AG09309 (cell line): ENCODE results near the gene CER1.

Experiments
- DNase-seq: peaks from one replicate; pipeline ENCODE4 v3.0.0-alpha.2; 2010; ENCODE audit warnings: low read depth
- H3K4me3 ChIP-seq: 2 replicates; pipeline ENCODE4 v1.5.1; 2011; ENCODE audit warnings: mild to moderate bottlenecking, low read depth, low read length, moderate library complexity; ENCODE audit not compliant: control insufficient read depth
- TF ChIP-seq, protein P1 (sequence below): IDR thresholded peaks from 2 replicates; pipeline ENCODE4 v1.5.1; 2011; ENCODE audit warnings: mild to moderate bottlenecking, low read depth, low read length, inconsistent platforms; ENCODE audit not compliant: insufficient read depth, control insufficient read depth; ENCODE audit errors: missing control alignments

The CER1 gene

DNA sequence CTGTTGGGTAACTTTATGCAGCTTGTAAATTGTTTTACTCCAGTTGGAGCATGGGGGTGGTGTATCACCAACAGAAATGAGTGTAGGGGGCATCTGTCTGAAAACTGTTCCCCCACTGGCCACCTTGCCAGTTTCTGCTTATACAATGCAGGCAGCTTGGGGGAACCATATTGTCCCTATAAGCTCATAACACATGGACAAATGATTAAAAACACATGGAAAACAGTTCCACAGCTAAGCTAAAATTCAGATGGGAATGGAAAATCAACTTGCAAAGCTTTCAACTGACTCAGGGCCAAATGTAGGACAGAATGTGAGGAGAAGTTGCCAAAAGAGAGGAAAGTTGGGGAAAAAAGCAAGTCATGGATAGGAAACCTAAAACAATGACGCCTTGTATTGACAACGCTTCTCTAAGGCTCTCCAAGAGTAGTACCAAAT lies 7.9 kb upstream of the CER1 start:
- TF ChIP-seq, protein P1, sequence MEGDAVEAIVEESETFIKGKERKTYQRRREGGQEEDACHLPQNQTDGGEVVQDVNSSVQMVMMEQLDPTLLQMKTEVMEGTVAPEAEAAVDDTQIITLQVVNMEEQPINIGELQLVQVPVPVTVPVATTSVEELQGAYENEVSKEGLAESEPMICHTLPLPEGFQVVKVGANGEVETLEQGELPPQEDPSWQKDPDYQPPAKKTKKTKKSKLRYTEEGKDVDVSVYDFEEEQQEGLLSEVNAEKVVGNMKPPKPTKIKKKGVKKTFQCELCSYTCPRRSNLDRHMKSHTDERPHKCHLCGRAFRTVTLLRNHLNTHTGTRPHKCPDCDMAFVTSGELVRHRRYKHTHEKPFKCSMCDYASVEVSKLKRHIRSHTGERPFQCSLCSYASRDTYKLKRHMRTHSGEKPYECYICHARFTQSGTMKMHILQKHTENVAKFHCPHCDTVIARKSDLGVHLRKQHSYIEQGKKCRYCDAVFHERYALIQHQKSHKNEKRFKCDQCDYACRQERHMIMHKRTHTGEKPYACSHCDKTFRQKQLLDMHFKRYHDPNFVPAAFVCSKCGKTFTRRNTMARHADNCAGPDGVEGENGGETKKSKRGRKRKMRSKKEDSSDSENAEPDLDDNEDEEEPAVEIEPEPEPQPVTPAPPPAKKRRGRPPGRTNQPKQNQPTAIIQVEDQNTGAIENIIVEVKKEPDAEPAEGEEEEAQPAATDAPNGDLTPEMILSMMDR, result no peak
- no peak for DNase-seq
- H3K4me3 ChIP-seq, result no peak overlapping the region

DNA sequence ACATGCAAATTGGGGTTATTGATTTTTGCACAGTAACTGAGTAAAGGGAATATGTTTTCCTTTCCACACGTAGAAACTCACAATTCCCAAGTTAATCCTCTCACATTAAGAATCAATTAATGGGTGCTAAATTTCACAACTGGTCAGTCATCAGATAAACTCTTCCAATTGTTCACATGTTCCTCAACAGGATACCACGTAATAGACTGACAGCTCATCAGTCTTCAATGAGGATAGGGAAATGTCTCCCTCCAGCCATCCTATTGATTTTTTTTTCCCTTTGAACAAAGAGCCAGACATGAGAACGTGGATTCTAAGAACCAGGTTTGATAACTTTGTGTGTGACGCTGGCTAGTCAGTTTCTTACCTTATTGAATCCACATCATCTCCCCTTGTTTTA lies 768 bp upstream of the CER1 start:
- no peak overlapping the region for H3K4me3 ChIP-seq
- DNase-seq, result no peak
- TF ChIP-seq, protein P1, result no peak

DNA sequence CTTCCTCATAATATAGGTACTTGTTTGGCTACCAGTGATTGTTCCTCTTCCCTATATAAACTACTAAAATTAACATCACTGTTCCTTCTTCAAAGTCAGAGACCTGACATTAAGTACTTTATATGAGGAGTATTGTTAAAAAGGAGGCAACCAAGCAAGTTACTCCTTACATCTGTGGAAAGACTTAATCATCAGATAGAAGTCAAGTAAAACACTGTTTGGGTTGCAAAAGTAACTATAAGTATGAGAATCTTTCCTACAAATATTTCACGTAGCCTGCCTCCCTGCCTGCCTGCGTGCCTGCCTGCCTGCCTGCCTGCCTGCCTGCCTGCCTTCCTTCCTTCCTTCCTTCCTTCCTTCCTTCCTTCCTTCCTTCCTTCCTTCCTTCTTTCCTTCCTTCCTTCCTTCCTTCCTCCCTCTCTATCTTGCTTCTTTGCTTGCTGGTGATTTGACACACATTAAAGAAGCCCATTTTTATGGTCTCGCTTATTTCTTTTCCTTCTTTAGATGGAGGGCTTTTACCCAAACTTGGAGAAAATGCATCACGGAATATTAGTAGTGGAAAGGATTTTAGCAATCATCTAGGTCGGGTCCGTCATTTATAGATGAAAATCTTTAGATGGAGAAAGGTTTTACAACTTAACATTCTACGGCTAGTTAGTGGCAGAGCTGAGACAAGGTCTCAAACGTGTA lies 3.2 kb downstream of the CER1 start:
- TF ChIP-seq, protein P1, result no peak
- no peak overlapping the region for H3K4me3 ChIP-seq
- no peak for DNase-seq

DNA sequence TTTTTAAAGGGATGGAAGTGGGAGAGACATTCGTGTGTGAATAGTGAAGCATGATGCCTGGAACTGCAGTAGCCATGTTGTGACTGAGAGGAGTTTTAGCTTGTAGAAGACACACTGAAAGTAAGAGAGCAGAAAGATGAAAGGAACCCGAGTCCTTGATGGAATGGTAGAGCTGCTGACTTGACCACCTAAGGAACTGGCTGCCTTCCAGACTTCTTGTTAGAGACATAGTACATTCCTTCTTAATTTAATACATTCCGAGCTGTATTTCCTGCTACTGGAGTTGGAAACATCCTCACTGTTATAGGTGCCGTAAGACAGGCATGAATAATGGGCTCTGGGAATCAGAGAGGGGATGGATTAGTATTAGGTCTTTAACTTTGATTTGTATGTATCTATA lies 7.4 kb downstream of the CER1 start:
- TF ChIP-seq, protein P1, result no peak
- no peak overlapping the region for H3K4me3 ChIP-seq
- DNase-seq, result no peak

DNA sequence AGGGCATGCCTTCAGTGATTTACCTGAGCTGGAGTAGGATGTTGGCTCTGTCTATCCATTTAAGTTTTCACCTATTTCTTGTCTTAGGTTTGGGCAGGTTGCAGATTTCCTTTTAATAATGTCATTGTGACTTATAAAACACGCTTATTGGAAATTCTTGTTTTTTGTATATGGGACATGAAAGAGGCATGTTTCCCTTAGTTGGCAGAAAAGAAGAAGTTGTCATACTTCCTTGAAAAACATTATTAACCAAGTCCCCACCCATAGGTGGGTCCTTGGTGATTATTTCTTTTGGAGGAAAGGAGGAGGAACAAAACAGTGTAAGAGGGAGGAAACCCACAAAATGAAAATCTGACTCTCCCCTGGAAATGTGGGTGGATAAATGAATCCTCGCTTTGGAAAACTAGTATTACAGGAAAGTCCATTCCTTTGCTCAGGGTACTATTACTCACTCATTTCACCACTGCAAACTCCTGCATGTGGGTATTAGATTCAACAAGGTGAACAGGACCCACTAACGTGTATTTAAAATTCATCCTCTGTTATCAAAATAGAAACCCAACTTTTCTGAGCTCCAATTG lies 9.3 kb downstream of the CER1 start:
- no peak overlapping the region for H3K4me3 ChIP-seq
- DNase-seq, result no peak
- TF ChIP-seq, protein P1, result no peak

DNA sequence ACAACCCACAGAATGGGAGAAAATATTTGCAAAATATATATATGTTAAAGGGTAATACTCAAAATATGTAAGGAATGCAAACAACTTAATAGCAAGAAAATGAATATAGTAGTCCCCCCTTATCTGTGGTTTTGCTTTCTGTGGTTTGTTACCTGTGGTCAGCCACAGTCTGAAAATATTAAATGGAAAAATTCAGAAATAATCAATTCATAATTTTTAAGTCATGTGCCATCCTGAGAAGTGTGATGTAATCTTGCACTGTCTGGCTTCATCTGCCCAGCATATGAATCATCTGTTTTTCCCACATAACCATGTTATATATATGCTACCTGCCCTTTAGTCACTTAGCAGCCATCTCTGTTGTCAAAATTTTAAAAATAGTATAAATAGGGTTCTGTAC lies 11.7 kb downstream of the CER1 start:
- no peak for DNase-seq
- TF ChIP-seq, protein P1, result no peak
- H3K4me3 ChIP-seq, result no peak overlapping the region
